ENCODE measurements around the gene ARIH1.

DNA sequence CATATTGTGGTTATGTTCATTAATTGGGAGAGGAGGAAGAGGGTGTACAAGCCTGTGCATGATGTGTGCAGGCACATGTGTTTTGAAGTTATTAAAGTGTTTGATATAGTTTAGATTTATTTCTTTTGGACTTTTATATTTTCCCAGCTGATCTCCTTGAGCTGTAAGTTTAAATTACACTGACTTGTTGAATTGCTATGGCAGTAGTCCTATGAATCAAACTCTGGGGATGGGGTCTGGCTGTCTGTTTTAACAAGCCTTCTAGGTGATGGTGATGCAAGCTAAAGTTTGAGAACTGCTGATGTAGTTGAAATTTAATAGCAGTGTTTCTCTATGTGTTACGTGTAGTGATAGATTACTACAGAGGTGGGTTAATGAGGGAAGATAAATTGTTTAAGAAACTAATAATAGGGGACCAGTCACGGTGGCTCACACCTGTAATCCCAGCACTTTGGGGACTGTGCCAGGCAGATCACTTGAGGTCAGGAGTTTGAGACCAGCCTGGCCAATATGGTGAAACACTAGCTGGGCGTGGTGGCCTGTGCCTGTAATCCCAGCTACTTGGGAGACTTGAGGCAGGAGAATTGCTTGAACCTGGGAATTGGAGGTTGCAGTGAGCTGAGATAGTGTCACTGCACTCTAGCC, 7.0 kb downstream of the ARIH1 start:
- TF ChIP-seq EZH2 (IDR thresholded peaks at IDR 0.05; ENCODE audit: low read depth, unreplicated experiment) (no peak), NANOG (IDR thresholded peaks at IDR 0.05; ENCODE audit: borderline replicate concordance) (no peak), POLR2AphosphoS5 (IDR thresholded peaks at IDR 0.05; ENCODE audit: low read depth) (no peak), STAT1 (IDR thresholded peaks at IDR 0.05; ENCODE audit: unreplicated experiment) (no peak), ZNF331 (CRISPR knock-in tag; IDR thresholded peaks at IDR 0.05; ENCODE audit: low read depth) (no peak), EZH2phosphoT487 (IDR thresholded peaks at IDR 0.05; ENCODE audit: unreplicated experiment) (no peak), ZNF114 (CRISPR knock-in tag; IDR thresholded peaks at IDR 0.05) (no peak), JUNB (IDR thresholded peaks at IDR 0.05; ENCODE audit: unreplicated experiment) (no peak), CREB1 (CRISPR knock-in tag; IDR thresholded peaks at IDR 0.05; ENCODE audit: low read depth) (no peak)
- TF ChIP-seq, protein P1, sequence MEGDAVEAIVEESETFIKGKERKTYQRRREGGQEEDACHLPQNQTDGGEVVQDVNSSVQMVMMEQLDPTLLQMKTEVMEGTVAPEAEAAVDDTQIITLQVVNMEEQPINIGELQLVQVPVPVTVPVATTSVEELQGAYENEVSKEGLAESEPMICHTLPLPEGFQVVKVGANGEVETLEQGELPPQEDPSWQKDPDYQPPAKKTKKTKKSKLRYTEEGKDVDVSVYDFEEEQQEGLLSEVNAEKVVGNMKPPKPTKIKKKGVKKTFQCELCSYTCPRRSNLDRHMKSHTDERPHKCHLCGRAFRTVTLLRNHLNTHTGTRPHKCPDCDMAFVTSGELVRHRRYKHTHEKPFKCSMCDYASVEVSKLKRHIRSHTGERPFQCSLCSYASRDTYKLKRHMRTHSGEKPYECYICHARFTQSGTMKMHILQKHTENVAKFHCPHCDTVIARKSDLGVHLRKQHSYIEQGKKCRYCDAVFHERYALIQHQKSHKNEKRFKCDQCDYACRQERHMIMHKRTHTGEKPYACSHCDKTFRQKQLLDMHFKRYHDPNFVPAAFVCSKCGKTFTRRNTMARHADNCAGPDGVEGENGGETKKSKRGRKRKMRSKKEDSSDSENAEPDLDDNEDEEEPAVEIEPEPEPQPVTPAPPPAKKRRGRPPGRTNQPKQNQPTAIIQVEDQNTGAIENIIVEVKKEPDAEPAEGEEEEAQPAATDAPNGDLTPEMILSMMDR (conservative IDR thresholded peaks at IDR 0.05; ENCODE audit: low read depth in 2 of 2): no peak
- TF ChIP-seq, protein P2, sequence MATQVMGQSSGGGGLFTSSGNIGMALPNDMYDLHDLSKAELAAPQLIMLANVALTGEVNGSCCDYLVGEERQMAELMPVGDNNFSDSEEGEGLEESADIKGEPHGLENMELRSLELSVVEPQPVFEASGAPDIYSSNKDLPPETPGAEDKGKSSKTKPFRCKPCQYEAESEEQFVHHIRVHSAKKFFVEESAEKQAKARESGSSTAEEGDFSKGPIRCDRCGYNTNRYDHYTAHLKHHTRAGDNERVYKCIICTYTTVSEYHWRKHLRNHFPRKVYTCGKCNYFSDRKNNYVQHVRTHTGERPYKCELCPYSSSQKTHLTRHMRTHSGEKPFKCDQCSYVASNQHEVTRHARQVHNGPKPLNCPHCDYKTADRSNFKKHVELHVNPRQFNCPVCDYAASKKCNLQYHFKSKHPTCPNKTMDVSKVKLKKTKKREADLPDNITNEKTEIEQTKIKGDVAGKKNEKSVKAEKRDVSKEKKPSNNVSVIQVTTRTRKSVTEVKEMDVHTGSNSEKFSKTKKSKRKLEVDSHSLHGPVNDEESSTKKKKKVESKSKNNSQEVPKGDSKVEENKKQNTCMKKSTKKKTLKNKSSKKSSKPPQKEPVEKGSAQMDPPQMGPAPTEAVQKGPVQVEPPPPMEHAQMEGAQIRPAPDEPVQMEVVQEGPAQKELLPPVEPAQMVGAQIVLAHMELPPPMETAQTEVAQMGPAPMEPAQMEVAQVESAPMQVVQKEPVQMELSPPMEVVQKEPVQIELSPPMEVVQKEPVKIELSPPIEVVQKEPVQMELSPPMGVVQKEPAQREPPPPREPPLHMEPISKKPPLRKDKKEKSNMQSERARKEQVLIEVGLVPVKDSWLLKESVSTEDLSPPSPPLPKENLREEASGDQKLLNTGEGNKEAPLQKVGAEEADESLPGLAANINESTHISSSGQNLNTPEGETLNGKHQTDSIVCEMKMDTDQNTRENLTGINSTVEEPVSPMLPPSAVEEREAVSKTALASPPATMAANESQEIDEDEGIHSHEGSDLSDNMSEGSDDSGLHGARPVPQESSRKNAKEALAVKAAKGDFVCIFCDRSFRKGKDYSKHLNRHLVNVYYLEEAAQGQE (IDR thresholded peaks at IDR 0.05; ENCODE audit: unreplicated experiment): no peak
- TF ChIP-seq, protein P3, sequence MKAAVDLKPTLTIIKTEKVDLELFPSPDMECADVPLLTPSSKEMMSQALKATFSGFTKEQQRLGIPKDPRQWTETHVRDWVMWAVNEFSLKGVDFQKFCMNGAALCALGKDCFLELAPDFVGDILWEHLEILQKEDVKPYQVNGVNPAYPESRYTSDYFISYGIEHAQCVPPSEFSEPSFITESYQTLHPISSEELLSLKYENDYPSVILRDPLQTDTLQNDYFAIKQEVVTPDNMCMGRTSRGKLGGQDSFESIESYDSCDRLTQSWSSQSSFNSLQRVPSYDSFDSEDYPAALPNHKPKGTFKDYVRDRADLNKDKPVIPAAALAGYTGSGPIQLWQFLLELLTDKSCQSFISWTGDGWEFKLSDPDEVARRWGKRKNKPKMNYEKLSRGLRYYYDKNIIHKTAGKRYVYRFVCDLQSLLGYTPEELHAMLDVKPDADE (IDR thresholded peaks at IDR 0.05): no peak
- TF ChIP-seq, protein P4, sequence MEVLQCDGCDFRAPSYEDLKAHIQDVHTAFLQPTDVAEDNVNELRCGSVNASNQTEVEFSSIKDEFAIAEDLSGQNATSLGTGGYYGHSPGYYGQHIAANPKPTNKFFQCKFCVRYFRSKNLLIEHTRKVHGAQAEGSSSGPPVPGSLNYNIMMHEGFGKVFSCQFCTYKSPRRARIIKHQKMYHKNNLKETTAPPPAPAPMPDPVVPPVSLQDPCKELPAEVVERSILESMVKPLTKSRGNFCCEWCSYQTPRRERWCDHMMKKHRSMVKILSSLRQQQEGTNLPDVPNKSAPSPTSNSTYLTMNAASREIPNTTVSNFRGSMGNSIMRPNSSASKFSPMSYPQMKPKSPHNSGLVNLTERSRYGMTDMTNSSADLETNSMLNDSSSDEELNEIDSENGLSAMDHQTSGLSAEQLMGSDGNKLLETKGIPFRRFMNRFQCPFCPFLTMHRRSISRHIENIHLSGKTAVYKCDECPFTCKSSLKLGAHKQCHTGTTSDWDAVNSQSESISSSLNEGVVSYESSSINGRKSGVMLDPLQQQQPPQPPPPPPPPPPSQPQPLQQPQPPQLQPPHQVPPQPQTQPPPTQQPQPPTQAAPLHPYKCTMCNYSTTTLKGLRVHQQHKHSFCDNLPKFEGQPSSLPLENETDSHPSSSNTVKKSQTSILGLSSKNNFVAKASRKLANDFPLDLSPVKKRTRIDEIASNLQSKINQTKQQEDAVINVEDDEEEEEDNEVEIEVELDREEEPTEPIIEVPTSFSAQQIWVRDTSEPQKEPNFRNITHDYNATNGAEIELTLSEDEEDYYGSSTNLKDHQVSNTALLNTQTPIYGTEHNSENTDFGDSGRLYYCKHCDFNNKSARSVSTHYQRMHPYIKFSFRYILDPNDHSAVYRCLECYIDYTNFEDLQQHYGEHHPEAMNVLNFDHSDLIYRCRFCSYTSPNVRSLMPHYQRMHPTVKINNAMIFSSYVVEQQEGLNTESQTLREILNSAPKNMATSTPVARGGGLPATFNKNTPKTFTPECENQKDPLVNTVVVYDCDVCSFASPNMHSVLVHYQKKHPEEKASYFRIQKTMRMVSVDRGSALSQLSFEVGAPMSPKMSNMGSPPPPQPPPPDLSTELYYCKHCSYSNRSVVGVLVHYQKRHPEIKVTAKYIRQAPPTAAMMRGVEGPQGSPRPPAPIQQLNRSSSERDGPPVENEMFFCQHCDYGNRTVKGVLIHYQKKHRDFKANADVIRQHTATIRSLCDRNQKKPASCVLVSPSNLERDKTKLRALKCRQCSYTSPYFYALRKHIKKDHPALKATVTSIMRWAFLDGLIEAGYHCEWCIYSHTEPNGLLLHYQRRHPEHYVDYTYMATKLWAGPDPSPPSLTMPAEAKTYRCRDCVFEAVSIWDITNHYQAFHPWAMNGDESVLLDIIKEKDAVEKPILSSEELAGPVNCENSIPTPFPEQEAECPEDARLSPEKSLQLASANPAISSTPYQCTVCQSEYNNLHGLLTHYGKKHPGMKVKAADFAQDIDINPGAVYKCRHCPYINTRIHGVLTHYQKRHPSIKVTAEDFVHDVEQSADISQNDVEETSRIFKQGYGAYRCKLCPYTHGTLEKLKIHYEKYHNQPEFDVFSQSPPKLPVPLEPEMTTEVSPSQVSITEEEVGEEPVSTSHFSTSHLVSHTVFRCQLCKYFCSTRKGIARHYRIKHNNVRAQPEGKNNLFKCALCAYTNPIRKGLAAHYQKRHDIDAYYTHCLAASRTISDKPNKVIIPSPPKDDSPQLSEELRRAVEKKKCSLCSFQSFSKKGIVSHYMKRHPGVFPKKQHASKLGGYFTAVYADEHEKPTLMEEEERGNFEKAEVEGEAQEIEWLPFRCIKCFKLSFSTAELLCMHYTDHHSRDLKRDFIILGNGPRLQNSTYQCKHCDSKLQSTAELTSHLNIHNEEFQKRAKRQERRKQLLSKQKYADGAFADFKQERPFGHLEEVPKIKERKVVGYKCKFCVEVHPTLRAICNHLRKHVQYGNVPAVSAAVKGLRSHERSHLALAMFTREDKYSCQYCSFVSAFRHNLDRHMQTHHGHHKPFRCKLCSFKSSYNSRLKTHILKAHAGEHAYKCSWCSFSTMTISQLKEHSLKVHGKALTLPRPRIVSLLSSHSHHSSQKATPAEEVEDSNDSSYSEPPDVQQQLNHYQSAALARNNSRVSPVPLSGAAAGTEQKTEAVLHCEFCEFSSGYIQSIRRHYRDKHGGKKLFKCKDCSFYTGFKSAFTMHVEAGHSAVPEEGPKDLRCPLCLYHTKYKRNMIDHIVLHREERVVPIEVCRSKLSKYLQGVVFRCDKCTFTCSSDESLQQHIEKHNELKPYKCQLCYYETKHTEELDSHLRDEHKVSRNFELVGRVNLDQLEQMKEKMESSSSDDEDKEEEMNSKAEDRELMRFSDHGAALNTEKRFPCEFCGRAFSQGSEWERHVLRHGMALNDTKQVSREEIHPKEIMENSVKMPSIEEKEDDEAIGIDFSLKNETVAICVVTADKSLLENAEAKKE (CRISPR knock-in tag; IDR thresholded peaks at IDR 0.05): no peak
